ENCODE data around the gene MYADML2. TPM values are rescaled to one million over a fixed set of nuclear protein-coding genes. Genes with fewer than 3 reads are reported as not detected.

MYADML2 gene
- total and polyA plus RNA-seq, 10 of the 15 experiments (the other 5 are each of a cell fraction or from before 2014, with no cell fraction given): not detected

GRCh38 chr17:81912441-81913309, 34.4 kb downstream of the MYADML2 start:
- H3K4me2 ChIP-seq (ENCODE audit: control insufficient read depth, insufficient read depth): no peak overlapping the region

GRCh38 chr17:81911969-81912368, 35.1 kb downstream of the MYADML2 start:
- WGBS (ENCODE audit: insufficient coverage, insufficient replicate concordance, low lambda C conversion rate, missing lambda C conversion rate): 85% methylated on average over 19 of the region's 19 CpGs
- H2AFZ ChIP-seq (ENCODE audit: control insufficient read depth, low read depth, low read length): no peak overlapping the region
- peaks cover 10% of the 10 kb centered on the region for H3K4me1 ChIP-seq (ENCODE audit: control insufficient read depth, insufficient read depth, low read length)
- no peak overlapping the region for H3K4me3 ChIP-seq
- H3K27ac ChIP-seq (ENCODE audit: control insufficient read depth, insufficient read depth): no peak overlapping the region
- H3K36me3 ChIP-seq (ENCODE audit: control insufficient read depth in 2 of 2, insufficient read depth in 2 of 2, low read length in 1 of 2): peaks cover 11 to 31% of the 10 kb centered on the region in 2 experiments
- BruUV-seq (replicated peaks): no TSS peak
- ChIA-PET POLR2A (interaction anchor here (2.4 kb wide), 1 partner anchor 18 kb away, joined by 13 read pairs; no protein-coding TSS in a partner anchor), RAD21 (ENCODE audit: unreplicated experiment) (no interaction called here), CTCF (no interaction called here), SMC1A (ENCODE audit: uncharacterized antibody, unreplicated experiment) (interaction anchor here (1.1 kb wide), 1 partner anchor 16 kb away, joined by 3 read pairs; the partner anchor contains the start of gene MAFG)
- H3K79me2 ChIP-seq (ENCODE audit: control insufficient read depth, insufficient read depth, low read length): peaks cover 27% of the 10 kb centered on the region
- no peaks in the 10 kb centered on the region for H3K9me3 ChIP-seq (replicated peaks; ENCODE audit: control insufficient read depth, insufficient read depth, low read length)
- H3K9ac ChIP-seq (ENCODE audit: control insufficient read depth, insufficient read depth, low read length): no peak overlapping the region
- intact Hi-C loops (cut with micrococcal nuclease; ENCODE audit: unreplicated experiment): no loop called here
- no peaks in the 10 kb centered on the region for H3K27me3 ChIP-seq (replicated peaks in 1 of 2; ENCODE audit: control insufficient read depth in 2 of 2, insufficient read depth in 2 of 2, low read length in 1 of 2)
- in situ Hi-C loops (cut with MboI): no loop called here
- H4K20me1 ChIP-seq (ENCODE audit: control insufficient read depth, insufficient read depth): no peaks in the 10 kb centered on the region
- H3K4me2 ChIP-seq (ENCODE audit: control insufficient read depth, insufficient read depth): no peak overlapping the region
- ATAC-seq: no peak
- DNase-seq (ENCODE audit: low read depth, low spot score): no peak
- no peak for FAIRE-seq
- TF ChIP-seq ELK1 (IDR thresholded peaks at IDR 0.05; ENCODE audit: low read depth, low read length) (no peak), ESRRA (IDR thresholded peaks at IDR 0.05; ENCODE audit: low read length) (no peak), CEBPZ (IDR thresholded peaks at IDR 0.05; ENCODE audit: low read depth, low read length) (no peak), DPF2 (IDR thresholded peaks at IDR 0.05) (no peak), POLR2A (IDR thresholded peaks at IDR 0.05; ENCODE audit: low read depth, low read length) (no peak; the same call in 1 of the 2 replicates), RAD21 (IDR thresholded peaks at IDR 0.05; ENCODE audit: insufficient read depth, low read depth, low read length) (no peak), PML (IDR thresholded peaks at IDR 0.05; ENCODE audit: low read length) (no peak), TARDBP (IDR thresholded peaks at IDR 0.05; ENCODE audit: borderline replicate concordance) (no peak)

More at GRCh38 chr17:81912441-81913309, 34.4 kb downstream of the MYADML2 start:
- peaks cover 11% of the 10 kb centered on the region for H3K4me1 ChIP-seq (ENCODE audit: control insufficient read depth, insufficient read depth, low read length)
- ChIA-PET CTCF (interaction anchor here (1.5 kb wide), 1 partner anchor 12 kb away, joined by 4 read pairs; no protein-coding TSS in a partner anchor), RAD21 (ENCODE audit: unreplicated experiment) (no interaction called here), POLR2A (interaction anchor here (0.5 kb wide), 1 partner anchor 617 kb away, joined by 5 read pairs; the partner anchor contains the start of gene SLC38A10), SMC1A (ENCODE audit: uncharacterized antibody, unreplicated experiment) (interaction anchor here (1.0 to 1.1 kb wide), 2 partner anchors 15 to 43 kb away, joined by 3 read pairs; partner anchors contain the start of gene MAFG)
- no peak overlapping the region for H3K4me3 ChIP-seq
- H3K27ac ChIP-seq (ENCODE audit: control insufficient read depth, insufficient read depth): no peak overlapping the region
- peaks cover 34% of the 10 kb centered on the region for H3K79me2 ChIP-seq (ENCODE audit: control insufficient read depth, insufficient read depth, low read length)
- 93% methylated on average over 28 of the region's 32 CpGs for WGBS (ENCODE audit: insufficient coverage, insufficient replicate concordance, low lambda C conversion rate, missing lambda C conversion rate)
- no peaks in the 10 kb centered on the region for H4K20me1 ChIP-seq (ENCODE audit: control insufficient read depth, insufficient read depth)
- in situ Hi-C loops (cut with MboI): no loop called here
- no peaks in the 10 kb centered on the region for H3K9me3 ChIP-seq (replicated peaks; ENCODE audit: control insufficient read depth, insufficient read depth, low read length)
- H2AFZ ChIP-seq (ENCODE audit: control insufficient read depth, low read depth, low read length): no peak overlapping the region
- intact Hi-C loops (cut with micrococcal nuclease; ENCODE audit: unreplicated experiment): no loop called here
- ATAC-seq (no peak), FAIRE-seq (no peak), DNase-seq (ENCODE audit: low read depth, low spot score) (no peak)
- no peaks in the 10 kb centered on the region for H3K27me3 ChIP-seq (replicated peaks in 1 of 2; ENCODE audit: control insufficient read depth in 2 of 2, insufficient read depth in 2 of 2, low read length in 1 of 2)
- no TSS peak for BruUV-seq (replicated peaks)
- no peak overlapping the region for H3K9ac ChIP-seq (ENCODE audit: control insufficient read depth, insufficient read depth, low read length)
- peaks cover 11 to 28% of the 10 kb centered on the region in 2 experiments for H3K36me3 ChIP-seq (ENCODE audit: control insufficient read depth in 2 of 2, insufficient read depth in 2 of 2, low read length in 1 of 2)
- TF ChIP-seq ESRRA (IDR thresholded peaks at IDR 0.05; ENCODE audit: low read length): no peak
- TF ChIP-seq BRCA1 (IDR thresholded peaks at IDR 0.05; ENCODE audit: low read depth, low read length): no peak
- TF ChIP-seq EED (IDR thresholded peaks at IDR 0.05; ENCODE audit: low read depth): no peak
- no peak for TF ChIP-seq TCF7 (IDR thresholded peaks at IDR 0.05; ENCODE audit: borderline replicate concordance)
- TF ChIP-seq CBX5 (IDR thresholded peaks at IDR 0.05; ENCODE audit: low read depth): no peak
- TF ChIP-seq MTA2 (IDR thresholded peaks at IDR 0.05; ENCODE audit: low read depth): no peak
- TF ChIP-seq RCOR1 (conservative IDR thresholded peaks at IDR 0.05; ENCODE audit: low read depth, low read length): no peak
- no peak for TF ChIP-seq POLR2AphosphoS2 (IDR thresholded peaks at IDR 0.05; ENCODE audit: low read depth, low read length)
- no peak for TF ChIP-seq BCL11A (IDR thresholded peaks at IDR 0.05; ENCODE audit: low read depth, low read length)
- no peak for TF ChIP-seq RBBP5 (conservative IDR thresholded peaks at IDR 0.05)
- no peak for TF ChIP-seq RUNX3 (IDR thresholded peaks at IDR 0.05; ENCODE audit: low read length)

All from GM12878 (cell line).